NOMO-1 treated with dmso at 0.1 percent for 144 hours (cell line): ENCODE data around the gene ASIP.
"Not testable (repeated sequence)": the region's sequence is repeated elsewhere in the genome, so short reads cannot be mapped to it uniquely, and the experiment has no call there.

Experiments used
- DNase-seq: peaks from one replicate; lab custom pipeline; 2025; ENCODE audit not compliant: unreplicated experiment; lab: John Stamatoyannopoulos, UW

The ASIP gene

DNA sequence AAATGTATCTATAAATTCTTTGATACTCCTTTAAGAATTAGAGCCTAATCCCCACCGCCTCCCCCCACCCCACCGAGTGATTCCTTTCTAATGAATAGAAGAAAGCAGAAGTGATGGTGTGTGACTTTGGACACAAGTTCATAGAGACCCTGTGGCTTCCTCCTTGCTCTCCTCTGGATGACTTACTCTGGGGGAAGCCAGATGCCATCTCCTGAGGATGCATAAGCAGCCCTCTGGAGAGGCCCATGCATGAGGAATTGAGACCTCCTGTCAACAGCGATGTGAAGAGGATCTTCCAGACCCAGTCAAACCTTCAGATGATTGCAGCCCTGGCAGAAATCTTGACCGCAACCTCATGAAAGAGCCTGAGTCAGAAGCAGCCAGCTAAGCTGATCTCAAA, 40.8 kb downstream of the ASIP start:
- DNase-seq: peak; percentile 14

DNA sequence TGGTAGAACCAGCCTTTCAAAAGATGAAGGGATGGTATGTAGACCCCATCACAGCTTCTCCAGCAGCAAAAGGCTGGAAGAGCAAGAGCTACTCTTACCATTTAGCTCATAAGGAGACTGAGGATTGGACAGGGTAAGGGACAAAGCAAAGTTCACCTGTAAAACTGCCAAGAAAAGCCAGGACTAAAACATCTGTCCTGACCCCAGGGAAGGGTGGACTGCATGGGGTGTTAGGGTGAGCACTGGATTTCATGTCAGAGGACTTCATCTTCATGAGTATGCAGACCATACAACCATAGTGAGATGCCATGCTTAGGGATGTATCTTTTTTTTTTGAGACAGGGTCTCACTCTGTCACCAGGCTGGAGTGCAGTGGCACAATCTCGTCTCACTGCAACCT, 42.6 kb downstream of the ASIP start:
- no peak for DNase-seq

DNA sequence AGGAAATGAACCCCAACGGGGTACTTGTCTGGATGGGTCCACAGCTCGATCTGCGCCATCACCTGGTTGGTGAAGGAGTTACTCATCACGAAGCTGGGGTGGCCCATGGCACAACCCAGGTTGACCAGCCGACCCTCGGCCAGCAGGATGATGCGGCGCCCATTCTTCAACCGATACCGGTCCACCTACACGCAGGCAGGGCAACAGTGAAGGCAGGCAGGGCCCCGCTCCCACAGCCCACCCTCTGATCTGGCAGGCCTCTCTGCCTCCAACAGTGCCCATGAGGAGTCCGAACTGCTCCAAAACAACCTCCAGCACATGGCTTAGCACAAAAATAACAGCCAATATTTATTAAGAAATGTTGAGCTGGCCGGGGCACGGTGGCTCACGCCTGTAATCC, 44.2 kb downstream of the ASIP start:
- no peak for DNase-seq

DNA sequence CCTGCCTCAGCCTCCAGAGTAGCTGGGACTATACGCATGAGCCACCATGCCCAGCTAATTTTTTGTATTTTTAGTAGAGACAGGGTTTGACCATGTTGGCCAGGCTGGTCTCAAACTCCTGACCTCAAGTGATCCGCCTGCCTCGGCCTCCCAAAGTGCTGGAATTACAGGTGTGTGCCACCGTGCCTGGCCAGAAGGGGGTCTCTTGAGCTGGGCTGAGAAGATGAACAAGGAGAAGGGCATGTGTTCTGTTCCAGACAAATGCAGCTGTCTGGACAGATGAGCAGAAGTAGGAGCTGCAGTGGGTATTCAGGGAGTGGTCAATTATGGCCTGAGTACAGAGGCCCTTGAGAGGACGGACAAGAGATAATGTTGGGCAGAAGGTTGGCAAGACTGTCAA, 46.3 kb downstream of the ASIP start:
- DNase-seq: not testable (repeated sequence)

DNA sequence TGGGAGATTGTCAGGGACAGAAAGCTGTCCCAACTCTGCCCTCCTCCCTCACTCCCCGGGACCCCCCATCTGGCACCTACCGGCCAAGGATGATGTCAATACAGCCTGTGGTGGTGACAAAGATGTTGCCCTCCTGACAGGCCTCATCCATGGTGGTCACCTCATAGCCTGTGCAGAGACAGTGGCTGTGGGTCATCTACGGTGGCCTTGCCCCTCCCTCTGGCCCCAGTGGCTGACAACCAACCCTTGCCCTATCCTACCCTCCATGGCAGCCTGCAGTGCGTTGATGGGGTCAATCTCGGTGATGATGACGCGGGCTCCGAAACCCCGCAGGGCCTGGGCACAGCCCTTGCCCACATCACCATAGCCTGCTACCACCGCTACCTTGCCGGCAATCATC, 49.2 kb downstream of the ASIP start:
- no peak for DNase-seq

DNA sequence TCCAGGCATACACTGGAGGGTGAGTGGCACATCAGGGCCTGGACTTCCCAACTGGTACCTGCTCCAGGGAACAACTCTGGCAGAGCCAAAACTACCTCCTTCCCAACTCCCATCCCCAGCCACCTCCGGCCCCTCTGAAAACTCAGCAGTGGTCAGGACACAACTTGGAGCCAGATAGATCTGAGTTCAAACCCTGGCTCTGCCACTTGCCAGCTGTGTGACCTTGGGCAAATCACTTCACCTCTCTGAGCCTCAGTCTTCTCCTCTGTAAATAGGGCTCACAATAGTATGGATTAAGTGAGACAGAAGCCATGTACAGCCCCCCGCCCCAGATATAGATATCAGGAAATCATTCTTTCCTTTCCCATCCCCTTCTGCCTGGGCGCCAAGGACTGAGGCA, 51.3 kb downstream of the ASIP start:
- no peak for DNase-seq

DNA sequence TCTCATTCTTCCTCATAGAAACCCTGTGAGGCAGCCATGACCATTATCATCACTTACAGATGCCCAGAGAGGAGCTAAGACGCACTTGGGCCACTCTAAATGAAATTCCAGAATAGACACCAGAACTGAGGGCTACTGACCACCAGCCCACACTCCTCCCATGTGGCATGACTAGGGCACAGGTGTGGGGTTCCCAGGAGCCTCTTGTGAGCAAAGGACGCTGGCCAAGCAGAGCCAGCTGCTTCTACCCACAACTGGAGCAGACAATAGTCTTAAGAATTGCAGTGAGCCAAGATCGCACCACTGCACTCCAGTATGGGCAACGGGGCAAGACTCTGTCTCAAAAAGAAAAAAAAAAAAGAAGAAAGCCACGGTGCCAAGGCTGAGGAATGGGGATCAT, 51.9 kb downstream of the ASIP start:
- no peak for DNase-seq

DNA sequence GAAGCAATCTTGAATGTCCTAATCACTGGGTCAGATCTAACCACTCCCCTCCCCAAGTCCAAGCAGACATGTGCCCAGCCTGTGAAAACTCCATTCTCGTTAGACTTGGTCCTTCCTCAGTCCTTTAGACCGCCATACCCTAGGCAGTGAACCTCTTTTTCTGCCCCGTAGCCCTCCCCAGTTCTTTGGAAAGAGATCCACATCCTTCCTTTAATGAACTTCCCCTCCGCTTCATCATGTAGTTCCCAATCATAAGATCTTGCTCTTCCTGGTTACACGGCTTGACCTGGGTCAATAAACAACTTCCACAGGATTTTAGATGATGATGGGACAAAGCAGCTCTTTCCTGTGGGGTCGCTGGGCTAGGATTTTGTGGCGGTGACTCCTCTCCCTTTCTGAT, 52.4 kb downstream of the ASIP start:
- no peak for DNase-seq

DNA sequence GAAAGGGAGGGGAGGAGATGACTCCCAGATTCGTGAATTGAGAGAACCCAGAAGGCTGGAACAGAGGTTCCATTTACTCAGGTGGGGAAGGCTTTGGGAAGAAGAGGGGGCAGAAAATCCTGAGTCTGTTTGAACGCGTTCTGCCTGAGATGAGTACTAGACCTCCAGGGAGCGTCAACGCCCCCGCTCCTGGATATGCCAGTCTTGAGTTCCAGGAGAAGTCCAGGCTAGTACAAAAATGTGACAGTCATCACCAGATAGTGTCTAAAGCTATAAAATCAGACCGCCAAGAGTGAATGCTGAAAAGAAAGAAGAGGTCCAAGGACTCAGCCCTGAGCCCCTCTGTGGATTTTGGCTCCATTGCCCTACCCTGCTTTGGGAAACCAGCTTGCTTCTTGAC, 53.3 kb downstream of the ASIP start:
- no peak for DNase-seq

DNA sequence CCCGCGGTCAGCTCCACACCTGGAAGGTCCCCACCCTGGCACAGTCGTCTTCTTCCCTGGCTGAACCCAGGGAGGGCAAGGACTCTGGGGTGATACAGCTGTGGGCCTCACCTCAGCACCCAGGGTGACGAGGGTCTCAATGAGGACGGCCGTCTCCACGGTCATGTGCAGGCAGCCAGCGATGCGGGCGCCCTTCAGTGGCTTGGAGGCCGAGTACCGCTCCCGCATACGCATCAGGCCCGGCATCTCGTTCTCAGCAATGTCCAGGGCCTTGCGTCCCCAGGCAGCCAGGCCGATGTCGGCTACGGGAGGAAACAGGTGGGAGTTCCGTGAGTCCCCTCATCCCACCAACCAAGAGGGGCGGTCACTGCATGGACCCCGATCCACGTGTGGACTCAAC, 54.1 kb downstream of the ASIP start:
- no peak for DNase-seq

DNA sequence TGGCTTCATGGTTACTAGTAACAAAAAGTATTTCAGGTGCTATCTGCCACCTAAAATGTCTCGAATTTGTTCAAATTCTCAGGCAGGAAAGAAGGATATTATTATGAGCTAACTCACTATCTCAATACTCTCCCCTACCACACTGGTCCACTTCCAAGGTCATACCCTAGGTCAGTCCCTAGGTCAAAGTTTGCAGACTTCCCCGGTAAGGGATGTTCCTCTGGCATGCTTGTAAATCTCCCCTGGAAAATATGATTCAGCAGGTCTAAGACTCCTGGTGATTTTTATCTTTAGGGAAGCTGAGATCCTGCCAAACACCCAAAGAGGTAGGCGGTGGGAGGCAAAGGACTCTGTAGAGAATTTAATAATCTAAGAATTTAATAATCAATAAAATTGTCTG, 55.2 kb downstream of the ASIP start:
- DNase-seq: no peak

DNA sequence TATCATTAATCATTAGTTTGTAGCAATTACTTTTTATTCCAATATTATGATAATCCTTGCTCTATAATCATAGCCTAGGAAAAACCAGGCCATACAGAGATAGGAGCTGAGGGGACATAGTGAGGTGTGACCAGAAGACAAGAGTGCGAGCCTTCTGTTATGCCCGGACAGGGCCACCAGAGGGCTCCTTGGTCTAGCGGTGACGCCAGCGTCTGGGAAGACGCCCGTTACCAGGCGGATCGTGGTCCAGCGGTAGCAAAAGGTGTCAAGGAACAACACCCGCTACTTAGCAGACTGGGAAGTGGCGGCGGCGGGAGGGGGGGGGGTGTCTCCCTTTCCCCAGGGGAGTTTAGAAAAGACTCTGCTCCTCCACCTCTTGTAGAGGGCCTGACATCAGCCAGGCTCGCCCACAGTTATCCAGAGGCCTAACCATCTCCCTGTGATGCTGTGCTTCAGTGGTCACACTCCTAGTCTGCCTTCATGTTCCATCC, 57.1 kb downstream of the ASIP start:
- DNase-seq: not testable (repeated sequence)

DNA sequence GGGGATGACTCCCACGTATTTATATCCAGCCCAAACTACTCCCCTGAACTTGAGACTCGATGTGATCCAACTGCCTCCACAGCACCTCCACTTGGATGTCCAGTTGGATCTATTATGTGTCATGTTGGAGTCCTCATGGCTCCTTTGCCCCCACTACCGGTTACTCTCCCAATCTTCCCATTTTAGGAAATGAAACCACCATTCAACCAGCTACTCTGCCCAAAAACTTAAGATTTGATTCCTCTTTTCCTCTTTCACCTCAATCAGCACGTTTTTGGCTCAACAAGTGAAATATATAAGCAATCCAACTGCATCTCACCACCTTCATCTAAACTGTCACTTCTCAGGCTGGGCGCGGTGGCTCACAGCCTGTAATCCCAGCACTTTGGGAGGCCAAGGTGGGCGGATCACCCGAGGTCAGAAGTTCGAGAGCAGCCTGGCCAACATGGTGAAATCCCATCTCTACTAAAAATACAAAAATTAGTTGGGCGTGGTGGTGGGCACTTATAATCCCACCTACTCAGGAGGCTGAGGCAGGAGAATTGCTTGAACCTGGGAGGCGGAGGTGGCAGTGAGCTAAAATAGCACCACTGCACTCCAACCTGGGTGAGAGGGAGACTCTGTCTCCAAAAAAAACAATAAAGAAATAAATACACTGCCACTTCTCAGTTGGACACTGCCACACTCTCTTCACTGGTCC, 58.5 kb downstream of the ASIP start:
- DNase-seq: peak; percentile 16

DNA sequence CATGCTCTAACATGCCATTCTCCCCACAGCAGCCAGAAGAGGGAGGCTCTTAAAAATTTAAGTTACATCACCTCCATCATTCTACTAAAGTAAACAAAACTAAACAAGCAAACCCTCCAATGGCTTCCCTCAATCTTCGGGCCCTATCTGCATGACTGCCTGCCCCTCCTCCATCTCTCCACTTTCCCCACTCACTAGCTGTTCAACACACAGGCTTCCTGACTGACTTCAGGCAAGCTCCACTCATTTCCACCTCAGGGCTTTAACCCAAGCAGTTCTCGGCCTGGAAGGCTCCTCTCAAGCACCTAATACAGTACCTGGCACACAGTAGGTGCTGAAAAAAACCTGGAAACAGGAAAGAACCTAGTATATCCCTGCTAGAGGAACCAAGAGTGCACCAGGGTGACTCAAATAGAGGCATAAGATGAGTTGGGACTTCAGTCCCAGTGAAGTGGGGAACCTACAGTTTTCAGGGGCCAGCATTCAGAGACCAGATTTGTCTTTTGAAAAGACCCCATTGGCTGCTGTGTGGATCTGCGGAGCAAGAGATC, 59.1 kb downstream of the ASIP start:
- no peak for DNase-seq

DNA sequence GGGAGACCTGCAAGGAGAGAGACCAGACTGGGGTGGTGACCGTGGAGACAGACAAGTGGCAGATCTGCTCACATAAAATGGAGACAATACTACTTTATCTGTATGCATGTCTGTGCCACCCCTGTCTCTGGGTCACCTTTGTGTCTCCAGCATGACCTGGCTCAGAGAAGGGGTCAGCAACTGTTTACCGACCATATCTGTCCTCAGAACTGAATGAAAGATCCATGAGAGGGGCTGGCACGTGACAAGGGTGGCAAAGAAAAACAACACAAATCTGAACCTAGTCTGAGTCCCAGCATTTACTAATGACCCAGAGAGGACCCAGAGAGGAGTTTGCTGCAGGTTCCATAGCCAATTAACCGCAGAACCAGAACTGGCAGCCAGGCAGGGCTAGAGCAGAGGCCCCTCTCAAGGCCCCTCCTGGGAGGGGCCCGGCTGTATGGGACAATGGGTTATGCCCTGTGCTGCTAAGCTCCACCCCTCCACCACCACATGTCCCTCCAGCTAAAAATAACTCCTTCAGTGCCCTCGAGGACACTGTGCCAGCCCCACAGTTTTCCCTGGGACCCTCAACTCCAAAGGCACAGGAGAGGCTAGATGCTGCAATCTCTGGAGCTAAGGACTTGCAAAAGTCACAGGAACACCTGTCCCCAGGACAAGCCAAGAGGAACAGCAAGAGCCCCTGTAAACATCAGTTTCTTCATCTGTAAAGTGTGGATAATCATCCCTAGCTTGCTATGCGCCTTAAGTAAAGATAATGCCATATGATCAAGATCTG, 59.8 kb downstream of the ASIP start:
- no peak for DNase-seq

DNA sequence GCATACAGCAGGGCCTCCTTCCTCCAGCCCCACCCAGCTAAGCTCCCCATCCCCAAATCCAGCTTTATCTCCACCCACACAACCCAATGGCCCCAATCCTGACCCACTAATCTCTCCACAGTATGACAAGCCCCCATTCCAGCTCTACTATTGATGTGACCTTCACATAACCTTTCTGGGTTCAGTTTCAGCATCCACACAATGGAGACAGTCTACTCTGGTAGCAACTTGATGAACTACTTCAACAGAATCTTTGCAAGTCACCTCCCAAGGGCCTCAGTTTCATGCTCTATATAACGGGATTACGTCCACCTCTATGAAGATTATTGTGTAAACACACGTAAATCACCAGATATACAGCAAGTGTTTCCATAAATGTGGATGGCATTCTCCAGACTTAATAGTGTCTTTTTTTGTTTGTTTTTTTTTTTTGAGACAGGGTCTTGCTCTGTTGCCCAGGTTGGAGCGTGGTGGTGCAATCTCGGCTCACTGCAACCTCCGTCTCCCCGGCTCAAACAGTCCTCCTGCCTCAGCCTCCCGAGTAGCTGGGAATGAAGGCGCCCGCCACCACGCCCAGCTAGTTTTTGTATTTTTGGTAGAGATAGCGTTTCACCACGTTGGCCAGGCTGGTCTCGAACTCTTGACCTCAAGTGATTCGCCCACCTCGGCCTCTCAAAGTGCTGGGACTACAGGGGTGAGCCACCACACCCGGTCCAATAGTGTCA, 60.5 kb downstream of the ASIP start:
- DNase-seq: no peak

DNA sequence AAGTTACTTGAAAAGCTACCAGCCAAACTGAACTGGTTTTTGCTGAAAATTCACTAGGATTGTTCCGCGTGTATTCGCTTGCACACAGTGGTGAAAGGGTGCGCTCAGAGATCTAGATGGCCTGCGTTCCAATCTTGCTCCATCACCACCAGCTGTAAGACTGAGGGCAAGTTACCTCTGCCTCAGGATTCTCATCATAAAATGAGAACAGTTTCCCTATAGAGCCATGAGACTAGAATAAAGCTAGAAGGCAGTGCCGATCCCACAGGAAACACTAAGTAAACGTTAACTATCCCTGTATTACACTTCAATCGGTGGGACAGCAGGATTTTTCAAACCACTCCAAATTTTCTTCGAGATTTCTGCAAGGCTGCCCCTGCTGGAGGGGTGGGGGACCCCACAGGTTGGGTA, 61.1 kb downstream of the ASIP start:
- no peak for DNase-seq

DNA sequence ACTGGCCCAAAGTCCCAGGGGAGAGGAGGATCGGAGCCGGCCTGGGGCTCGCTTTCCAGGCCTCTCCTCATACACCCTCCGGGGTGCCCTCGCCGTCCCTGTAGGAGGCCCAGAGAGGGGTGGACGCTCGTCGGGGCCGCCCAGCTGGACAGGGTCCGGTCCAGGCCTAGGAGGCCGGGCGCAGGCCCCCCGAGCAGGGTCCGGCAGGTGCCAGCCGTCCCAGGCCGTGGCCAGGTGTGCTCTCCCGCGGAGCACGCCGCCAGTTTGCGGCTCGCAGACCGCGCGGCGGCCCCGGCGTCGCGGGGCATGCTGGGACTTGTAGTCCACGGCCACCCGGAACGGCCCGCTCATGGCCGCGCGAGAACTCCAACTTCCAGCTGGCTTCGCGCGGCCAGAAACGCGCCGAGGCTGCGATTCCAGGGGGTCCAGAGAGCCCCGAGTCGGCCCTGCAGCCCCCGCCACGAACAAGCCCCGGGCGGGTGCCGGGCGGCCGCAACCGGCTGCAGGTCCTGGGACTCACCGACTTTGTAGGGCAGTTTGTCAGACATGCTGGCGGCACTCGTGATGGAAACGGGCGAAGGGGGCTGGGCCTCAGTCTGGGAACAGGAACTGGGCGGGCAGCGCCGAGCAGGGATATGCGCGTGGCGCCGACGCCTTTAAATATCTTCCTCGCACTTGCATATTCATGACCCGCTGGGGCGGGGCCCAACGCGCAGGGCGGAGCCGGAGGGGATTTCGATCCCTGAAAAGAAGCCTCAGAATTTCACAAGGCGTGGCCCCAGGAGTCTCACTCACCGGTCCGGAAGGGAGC, 61.7 kb downstream of the ASIP start, which contains the start of gene AHCY:
TSS of gene AHCY (minus strand) at position 633 of the 811 bp plus-strand sequence. CDS start at position 548, 85 bp downstream.
- DNase-seq: peak; percentile 92

DNA sequence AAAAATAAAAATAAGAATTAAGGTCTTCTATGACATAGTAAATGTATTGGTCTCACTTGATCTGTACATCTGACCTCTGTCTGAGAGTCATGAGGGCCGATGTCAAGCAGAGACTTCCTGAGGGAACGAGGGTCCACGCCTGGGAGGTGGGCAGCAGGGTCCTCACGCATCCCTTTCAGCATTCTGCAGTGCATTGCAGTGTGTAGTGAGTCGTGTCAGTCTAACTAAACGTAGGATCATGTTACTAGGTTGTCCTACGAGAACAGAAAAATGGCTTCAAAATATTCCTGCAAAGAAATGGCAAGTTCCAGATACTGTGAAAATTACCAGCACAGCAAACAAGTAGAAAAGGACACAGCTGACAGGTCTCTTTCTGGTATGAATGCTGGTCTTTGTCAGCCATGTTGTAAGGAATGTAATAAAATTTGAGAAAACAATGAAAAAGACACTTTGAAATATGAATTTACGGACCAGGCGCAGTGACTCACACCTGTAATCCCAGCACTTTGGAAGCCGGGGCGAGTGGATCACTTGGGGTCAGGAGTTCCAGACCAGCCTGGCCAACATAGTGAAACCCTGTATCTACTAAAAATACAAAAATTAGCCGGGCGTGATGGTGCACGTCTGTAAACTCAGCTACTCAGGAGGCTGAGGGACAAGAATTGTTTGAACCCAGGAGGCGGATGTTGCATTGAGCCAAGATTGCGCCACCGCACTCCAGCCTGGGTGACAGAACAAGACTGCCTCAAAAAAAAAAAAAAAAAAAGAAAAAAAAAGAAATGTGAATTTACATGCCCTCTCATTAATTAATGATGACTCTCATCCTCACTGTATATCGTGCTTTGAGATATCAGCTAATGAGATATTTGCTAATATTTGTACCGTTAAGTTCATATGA, 64.4 kb downstream of the ASIP start:
- DNase-seq: peak; percentile 41

DNA sequence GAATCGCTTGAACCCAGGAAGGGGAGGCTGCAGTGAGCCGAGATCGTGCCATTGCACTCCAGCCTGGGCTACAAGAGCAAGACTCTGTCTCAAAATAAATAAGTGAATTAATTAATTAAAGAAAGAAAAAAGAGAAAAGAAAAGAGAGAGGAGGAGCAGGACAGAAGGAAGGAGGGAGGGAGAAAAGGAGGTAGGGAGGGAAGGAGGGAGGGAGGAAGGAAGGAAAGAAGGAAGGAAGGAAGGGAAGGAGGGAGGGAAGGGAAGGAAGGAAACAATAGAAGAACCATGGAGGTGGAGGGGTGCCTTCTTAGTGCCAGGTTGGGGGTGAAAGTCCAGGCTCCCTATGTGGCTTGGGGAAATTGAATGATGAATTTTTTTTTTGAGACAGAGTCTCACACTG, 68.5 kb downstream of the ASIP start:
- DNase-seq: no peak
